Gastroesophageal sphincter (tissue), 3 donors: ENCODE results near the gene GALNT5.

ENCODE experiments used
- CTCF ChIP-seq, 4 experiments: fragments of 200-600 bp in 2 of 4; fragments of 450-650 bp in 2 of 4; sonication (generic) in 1 of 4; IDR thresholded peaks; one replicate each; pipeline ENCODE4 v1.5.1; 2017 to 2019; ENCODE audit warnings: antibody characterized with exemption in 4 of 4, mild to moderate bottlenecking in 2 of 4, moderate library complexity in 2 of 4
- POLR2A ChIP-seq, 2 donors: fragments of 450-650 bp; IDR thresholded peaks; one replicate each; pipeline ENCODE4 v1.6.1; 2017; ENCODE audit warnings: antibody characterized with exemption in 2 of 2, mild to moderate bottlenecking in 2 of 2, moderate library complexity in 1 of 2
- POLR2AphosphoS5 ChIP-seq: sonication (generic); formaldehyde crosslinking; IDR thresholded peaks from one replicate; pipeline ENCODE4 v1.6.1; 2017; ENCODE audit warnings: antibody characterized with exemption

GRCh38 chr2:157301307-157301706 lies 43.8 kb downstream of the GALNT5 start:
- TF ChIP-seq POLR2A (IDR thresholded peaks at IDR 0.05), result no peak
- TF ChIP-seq CTCF (IDR thresholded peaks at IDR 0.05), result no peak
- TF ChIP-seq POLR2AphosphoS5, result no peak
